HUDEP-2 (cell line): Measurements from ENCODE around the gene AKNA.

Experiments used
- DNase-seq, 76 experiments: peaks; one replicate each; lab custom pipeline; 2025; ENCODE audit not compliant: unreplicated experiment in 76 of 76; lab: John Stamatoyannopoulos, UW

The AKNA gene

GRCh38 chr9:114311571-114312512 lies 75.9 kb downstream of the AKNA start:
- no peak for DNase-seq

DNA sequence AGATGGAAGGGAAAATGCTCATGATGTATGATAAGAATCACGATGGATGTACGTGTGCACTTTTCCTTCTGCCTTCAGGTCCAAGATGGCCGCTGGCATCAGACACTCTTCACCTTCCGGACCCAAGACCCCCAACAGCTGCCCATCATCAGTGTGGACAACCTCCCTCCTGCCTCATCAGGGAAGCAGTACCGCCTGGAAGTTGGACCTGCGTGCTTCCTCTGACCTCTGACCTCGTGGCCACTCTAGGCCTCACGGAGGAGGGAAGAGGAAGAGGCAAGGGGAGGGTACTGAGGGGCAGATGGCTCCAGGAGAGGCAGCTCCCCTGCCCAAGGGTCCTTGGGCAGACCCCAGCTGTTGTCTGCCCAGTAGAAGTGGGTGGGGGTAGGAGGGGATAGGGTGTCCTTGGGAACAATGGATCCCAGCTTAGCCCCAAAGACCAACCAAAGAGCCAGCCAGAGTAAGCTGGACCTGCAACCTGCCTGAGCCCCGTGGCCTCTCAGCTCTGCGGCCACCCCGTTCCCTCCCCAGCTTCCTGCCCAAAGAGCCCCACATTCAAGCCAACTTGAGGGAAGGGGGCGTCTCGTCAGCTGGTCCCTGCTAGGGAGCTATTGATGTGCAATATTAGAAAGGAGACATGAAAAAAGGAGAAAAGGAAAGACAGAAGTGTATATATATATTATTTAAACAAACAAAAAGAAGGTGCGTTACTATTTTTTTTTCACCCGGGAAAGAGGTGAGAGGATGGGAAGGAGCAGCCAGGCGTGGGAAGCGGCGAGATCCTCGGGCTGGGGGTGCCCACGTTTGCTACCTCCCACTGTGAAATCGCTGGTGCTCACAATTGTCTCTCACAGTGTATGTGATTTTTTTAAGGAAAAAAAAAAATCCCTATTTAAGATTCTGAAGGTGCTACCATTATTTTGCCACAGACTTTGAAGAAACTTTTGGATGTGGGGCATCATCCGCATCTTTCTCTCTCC lies 77.0 kb downstream of the AKNA start:
- DNase-seq, result no peak

GRCh38 chr9:114309096-114309495 lies 78.7 kb downstream of the AKNA start:
- DNase-seq, result no peak

- DNase-seq, result no peak
Observed at GRCh38 chr9:114308361-114308950, 79.3 kb downstream of the AKNA start.

DNA sequence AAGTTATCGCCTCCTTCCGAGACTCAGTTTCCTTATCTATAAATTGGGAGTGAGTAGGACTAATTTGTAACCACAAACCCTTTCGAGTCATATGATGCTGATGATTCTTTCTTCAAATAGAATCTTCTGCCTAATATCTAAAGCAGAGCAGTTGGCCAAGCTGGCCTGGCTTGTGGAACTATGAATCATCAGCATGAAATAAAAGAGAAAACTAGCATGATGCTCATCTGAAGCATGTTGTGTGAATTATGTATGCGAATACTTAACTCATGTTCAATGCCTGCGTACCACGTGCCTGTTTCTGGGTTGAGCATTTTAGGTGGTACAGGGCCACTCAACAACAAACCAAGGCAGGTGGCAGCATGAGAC lies 79.9 kb downstream of the AKNA start:
- no peak for DNase-seq

DNA sequence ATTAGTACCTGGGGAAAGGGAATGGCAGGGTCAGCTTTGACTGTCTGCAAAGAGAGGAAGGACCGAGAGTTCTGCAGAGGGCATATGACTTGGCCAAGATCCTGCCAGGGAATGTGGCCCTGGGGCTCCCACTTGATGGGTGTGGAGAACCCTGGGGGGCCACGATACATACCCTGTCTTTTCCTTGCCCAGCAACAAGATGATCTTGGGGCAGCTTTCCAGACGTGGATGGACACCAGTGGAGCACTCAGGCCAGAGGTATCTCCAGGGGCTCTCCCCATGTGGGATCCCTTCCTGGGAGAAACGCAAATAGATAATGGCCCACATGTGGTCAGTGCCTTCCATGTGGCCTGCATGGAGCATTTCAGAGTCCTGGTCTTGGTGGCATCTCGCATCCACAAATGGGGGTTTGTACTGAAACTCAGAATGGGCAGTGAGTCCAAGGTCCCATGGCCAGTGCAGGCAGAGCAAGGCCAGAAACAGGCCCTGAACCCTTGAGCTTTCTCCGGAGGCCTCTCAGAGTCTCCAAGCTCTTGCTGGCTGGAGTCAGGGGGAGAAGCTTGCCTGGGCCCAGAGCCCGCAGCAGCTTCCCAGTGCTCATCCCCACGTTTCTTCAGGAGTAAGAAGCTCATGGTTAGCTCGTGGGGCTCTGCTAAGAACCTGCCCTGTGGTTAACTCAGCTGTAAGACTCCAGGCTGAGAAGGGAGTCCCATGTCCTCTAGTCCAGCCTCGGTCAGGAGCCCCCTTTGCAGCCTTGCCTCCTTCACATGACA lies 83.2 kb downstream of the AKNA start:
- DNase-seq, result no peak

GRCh38 chr9:114303977-114304376 lies 83.8 kb downstream of the AKNA start:
- DNase-seq, result no peak

DNA sequence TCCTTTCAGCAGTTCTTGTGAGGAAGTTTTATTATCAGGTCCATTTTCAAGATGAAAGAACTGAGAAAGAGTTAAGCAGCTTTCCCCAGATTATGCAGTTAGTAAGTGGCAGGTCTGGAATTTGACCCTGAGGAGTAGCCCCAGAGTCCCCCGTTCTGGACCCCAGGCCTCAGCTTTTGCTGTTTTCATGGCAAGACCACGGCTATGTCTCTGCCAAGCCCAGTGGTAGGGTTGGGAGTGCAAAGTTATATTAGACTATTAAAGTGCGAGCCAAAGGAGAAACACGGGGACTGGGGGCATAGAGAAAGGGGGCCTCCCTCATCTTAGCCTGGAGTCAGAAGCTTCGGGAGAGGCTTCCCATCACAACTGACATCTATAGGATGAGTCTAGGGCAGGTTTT lies 84.2 kb downstream of the AKNA start:
- DNase-seq, result no peak

GRCh38 chr9:114302727-114303126 lies 85.1 kb downstream of the AKNA start:
- DNase-seq, result no peak

DNA sequence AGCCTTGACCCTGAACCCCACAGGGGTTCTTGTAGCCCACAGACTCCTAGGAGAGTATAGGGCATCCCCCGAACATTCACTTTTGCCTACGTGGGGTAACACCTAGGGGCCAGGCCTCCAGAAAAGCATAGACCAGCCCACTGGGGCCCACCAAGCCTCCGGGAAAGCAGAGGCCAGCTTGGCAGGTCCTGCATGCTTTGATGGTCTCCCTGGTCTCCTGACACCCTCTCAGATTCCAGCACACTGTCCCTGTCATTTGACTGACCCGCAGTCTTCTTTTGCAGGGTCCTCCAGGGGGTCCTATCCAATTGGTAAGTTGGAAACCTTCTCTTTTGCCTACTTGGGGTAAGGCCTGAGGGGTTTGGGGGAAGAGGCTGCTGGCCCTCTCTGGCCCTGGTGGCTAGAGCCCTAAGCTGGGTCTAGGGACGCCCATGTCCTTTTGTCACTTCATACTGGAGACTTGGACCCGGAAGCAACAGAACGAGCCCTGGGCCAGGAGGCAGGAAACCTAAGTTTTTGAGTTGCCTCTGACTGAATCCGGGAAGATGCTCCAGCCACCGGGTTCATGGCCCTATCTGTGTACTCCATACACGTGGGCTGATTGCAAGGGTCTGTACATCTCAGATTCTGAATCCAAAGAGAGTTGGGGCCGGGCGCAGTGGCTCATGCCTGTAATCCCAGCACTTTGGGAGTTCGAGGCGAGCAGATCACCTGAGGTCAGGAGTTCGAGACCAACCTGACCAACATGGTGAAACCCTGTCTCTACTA lies 85.8 kb downstream of the AKNA start:
- DNase-seq, result no peak

- no peak for DNase-seq
Observed at GRCh38 chr9:114300846-114301797, 86.7 kb downstream of the AKNA start.

GRCh38 chr9:114300153-114300845 lies 87.5 kb downstream of the AKNA start:
- no peak for DNase-seq

- no peak for DNase-seq
Observed at GRCh38 chr9:114299286-114300152, 88.3 kb downstream of the AKNA start.

DNA sequence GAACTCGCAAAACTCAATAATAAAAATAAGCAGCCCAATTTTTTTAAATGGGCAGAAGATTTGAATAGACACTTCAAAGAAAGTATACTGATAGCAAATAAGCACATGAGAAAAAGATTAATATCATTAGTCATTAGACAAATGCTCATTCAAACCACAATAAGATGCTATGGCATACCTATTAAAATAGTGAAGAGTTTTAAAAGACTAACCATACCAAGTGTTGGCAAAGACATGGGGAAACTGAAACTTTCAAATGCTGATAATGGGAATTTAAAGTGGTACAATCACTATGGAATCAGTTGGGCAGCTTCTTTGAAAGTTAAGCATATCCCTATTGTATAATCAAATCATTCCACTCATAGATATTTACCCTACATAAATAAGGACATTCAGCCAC lies 91.4 kb downstream of the AKNA start:
- DNase-seq, result no peak

- DNase-seq, result no peak
Observed at GRCh38 chr9:114294664-114295063, 93.1 kb downstream of the AKNA start.

DNA sequence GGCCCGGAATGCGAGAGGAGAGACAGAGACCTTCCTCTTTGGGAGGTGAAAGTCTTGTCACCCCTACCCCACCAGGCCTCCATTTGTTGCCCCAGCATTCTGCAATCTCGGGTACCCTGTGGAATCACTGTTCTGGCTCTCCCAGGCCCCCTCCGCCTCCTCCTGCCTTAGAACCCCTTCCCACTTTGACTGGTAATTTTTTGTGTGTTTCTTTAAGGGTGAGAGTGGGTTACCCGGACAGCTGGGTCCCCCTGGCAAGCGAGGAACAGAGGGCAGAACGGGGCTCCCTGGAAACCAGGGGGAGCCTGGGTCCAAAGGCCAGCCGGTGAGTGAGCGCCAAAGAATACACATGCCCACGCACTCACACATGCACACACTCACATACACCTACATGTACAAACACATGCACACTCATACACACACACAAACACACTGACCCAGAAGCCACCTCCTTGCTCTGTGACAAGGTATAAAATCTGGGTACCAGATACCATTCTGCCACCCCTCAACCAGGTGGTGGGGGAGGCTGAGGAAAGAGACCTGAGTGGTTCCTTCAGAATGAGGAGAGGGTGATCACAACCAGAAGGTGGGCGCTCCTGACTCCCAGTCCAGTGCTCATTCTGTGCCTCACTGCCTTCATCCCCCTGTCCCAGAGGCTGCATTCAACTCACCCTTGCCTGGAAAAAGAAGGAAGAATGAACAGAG lies 95.7 kb downstream of the AKNA start:
- DNase-seq, result no peak
